Stimulated activated naive CD4-positive, alpha-beta T cell treated with Interleukin-2 at 50 U/mL for 16 hours (primary cell): ENCODE data around the gene WDFY4.

Experiments
- DNase-seq: peaks from one replicate; lab custom pipeline; 2025; lab: John Stamatoyannopoulos, UW

WDFY4 gene

DNA sequence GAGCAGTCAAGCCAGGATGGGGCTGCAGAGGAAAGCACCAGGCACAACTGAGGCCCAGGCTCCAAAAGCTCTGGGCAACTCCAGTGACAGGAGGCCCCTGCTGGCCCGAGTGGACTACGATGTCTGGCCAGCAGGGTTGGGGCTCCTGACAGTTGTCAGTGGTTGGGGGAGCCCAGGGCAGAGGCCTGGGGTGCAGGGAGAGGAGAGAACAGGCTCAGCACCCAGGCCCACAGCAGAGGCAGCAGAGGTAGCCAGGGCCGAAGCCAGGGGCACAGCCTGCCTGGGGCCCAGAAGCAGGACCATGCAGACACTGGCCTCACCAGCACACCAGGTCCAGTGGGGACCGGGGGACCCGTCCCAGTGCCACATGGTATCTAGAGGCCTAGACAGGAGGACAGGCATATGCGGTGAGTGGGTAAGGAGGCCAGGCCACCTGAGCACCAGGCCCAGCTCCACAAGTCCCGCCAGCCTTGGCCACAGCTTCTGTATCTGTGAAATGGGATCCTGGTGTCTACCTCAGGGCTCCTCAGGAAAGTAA lies 301.0 kb downstream of the WDFY4 start:
- DNase-seq: no peak

DNA sequence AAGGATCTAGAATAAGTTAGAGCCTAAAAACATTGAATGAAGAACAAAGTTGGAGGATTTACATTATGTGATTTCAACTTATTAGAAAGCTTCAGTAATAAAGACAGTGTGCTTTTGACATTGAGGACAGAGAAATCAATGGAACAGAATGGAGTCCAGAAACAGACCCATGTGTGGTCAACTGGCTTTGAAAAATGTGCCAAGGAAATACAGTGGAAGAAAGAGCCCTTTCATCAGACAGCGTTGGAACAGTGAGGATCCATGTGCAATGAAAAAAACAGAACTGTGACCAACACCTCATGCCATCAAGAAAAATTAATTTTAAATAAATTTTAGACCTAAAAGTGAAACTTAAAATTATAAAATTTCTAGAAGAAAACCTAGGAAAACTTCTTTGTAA lies 305.6 kb downstream of the WDFY4 start:
- DNase-seq: no peak

DNA sequence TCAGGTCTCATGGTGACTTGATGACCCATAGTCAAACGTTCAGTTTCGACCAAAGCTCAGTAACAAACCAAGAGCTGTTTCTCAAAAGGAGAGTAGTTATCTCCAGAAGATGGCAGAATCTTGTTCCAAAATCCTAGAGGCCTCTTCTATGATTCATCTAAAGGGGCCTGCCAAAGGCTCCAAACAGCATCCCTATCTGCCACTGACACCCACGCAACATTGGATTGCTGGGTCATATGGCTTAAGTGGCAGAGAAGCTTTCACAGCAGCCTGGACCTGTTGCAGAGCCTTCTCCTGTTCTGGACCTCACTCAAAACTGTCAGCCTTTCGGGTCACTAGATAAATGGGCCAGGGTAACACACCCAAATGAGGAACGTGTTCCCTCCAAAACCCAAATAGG lies 309.0 kb downstream of the WDFY4 start:
- no peak for DNase-seq

DNA sequence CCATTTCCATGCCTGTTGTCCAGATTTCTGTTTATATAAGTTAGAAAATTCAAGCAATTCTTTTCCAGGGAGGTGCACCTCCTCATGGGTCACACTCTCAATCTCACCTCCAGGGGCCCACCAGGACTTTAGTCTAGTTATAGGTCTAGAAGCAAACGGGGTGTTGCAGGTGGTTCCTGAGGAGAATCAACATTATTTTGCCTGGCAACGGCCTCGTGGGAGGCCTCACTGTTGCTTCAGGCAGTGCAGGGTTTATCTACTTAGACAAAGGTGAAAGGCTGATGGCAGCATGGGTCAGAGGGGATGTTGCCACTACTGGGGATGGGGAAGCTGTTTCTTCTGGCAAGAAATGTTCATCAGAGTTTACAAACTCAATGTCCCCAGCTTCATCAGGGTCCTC lies 311.7 kb downstream of the WDFY4 start:
- no peak for DNase-seq

DNA sequence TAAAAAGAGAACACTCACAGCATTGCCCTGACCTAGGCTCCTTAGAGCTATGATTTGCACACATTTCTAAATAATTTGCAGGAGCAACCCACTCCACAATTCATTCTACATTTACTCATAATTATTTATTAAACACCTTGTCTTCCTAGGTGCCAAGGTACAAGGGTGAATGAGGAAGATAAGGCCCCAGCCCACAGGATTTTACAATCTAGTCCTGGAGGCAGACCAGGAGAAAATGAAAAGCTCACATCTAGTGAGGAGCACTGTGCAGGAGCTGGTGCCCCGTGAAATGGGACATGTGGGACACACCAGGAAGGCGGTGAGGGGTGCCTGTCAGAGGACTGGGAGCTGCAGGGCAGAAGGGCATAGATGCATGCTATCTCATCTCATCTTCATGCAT lies 314.7 kb downstream of the WDFY4 start:
- no peak for DNase-seq

DNA sequence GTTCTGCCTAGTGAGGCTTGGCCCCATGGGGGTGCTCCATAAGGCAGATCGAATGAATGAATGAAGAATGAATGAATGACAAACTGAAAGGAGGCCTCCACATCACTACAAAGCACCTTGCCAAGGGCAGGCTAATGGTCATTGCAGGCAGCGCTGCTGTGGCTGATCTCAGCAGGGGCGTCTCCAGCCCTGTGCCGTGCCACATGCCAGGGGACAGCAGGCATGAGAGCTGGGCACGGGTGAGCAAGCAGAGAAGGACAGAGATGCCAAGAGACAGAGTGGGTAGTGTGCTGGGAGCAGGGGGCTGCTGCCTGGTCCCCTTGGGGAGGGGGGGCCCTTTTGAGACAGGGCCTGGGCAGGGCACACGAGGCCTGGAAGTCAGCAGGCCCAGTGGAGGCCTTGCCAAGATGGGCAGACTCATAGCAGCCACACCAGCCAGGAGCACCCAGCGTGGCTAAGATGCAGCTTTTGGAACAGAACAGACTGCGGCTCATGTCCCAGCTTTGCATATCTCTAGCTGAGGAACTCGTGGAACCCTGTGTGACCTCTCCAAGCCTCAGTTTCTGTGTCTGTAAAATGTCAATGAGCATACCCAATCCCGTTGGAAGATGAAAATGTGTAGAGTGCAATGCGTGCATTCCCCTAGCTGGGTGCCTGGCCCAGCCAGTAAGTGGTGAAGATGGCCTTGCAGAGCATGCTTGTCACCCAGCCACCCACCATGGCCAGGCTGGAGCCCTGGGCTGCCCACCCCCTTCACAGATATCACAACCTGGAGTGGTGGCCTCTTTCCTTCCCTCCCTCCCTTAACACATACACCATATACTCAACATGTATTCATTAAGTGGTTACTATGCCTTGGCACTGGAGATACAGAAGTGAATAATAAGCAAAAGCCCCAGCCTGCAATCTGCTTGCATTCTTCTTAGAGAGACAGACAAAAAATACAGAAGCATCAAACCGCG lies 316.0 kb downstream of the WDFY4 start:
- no peak for DNase-seq

DNA sequence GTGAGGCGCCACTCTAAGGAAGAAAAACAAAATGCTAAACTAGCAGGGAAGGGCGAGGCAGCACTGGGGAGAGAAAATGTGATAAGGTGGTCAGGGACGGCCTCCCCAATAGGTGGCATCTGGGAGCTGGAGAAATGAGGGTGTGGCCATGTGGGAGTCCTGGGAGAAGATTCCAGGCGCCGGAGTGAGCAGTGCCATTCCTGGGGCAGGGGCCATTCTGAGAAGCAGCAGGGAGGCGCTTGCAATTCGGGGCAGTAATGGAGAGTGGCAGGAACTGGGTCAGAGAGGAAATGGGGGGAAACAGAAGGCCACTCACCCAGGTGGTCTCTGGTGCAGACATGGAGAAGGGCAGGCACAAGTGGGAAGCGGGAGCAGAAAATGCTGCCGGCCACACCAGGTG lies 316.7 kb downstream of the WDFY4 start:
- DNase-seq: no peak

DNA sequence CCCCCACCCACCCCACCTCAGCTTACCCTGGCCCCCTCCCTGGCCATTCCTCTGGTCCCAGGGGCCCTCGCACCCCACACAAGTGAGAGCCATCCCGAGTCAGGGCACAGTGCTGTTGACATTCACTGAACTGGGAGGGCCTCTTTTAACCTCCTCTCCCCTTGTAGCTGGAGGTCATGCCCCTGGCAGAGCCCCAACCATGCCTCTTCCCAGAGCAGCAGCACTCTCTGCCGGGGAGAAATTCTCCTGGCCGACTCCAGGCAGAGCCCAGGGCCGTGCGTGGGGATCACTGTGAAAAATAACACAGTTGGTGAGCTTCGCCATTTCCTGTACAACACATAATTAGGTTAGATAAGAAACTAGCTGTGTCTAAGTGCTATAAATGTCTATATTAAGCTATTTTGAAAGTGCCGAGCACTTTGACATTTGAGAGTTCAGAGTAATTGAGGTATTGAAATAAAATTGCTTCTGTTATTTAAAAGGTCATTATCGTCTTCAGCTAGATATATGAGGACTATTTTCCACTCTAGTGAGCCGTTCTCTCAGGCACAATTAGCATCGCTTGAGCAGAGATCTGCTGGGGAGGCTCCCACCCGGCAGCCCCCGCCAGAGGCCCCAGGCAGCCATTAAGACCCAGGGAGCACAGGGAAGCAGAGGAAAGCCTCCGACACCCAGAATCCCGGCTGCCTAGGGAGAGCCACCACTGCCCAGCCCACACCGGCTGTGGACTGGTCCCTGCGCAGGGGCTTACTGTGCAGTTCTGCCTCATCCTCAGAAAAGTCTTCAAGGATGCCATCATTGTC lies 317.4 kb downstream of the WDFY4 start:
- DNase-seq: no peak

DNA sequence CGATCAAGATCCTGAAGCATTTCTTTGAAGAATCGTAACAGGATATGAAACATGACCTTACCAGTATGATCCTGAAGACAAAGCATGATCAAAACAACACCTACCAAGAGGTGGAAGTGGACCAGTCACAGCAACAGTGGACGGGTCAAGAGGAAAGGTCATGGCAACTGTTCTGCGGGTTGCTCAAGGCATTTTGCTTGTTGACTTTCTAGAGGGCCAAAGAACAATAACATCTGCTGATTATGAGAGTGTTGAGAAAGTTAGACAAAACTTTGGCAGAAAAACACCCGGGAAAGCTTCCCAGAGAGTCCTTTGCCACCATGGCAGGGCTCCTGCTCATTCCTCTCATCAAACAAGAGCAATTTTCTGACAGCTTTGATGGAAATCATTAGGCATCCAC lies 320.6 kb downstream of the WDFY4 start:
- no peak for DNase-seq

DNA sequence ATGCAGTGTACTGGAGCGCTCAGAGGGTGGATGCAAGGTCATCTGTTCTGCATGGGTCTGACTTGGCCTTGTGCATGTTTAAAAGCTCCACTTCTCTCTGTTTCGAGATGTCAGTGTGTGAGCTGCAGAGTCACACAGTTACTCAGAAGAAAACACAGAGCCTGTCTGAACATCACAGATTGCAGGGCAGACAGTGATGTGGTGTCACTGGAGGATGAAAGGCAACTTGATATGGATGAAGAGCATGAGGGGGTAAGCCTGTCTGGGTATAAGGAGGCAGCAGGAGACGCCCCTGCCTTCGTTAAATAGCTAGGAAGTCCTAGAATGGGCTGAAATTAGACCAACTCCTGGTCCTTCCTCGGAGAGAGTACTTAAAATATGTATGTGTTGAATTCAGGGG lies 322.5 kb downstream of the WDFY4 start:
- DNase-seq: no peak

DNA sequence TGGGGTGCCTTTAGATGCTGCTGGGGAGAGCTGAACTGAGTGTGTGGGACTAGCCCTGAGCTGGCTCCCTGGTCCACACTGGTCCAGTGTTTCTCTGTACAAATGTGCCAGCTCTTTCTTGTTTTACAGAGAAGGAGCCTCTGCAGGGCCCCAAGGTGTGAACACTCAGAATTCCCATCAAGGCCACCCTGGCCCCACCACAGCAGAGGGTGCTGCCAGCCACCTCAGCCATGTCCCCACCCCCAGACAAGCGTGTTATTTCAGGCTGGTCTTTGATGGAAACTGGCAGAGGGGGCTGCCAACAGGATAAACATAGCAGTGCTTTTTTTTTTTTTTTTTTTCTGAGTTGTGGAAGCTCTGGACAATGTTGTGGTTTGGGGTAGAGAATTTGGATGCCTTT lies 323.4 kb downstream of the WDFY4 start:
- no peak for DNase-seq

DNA sequence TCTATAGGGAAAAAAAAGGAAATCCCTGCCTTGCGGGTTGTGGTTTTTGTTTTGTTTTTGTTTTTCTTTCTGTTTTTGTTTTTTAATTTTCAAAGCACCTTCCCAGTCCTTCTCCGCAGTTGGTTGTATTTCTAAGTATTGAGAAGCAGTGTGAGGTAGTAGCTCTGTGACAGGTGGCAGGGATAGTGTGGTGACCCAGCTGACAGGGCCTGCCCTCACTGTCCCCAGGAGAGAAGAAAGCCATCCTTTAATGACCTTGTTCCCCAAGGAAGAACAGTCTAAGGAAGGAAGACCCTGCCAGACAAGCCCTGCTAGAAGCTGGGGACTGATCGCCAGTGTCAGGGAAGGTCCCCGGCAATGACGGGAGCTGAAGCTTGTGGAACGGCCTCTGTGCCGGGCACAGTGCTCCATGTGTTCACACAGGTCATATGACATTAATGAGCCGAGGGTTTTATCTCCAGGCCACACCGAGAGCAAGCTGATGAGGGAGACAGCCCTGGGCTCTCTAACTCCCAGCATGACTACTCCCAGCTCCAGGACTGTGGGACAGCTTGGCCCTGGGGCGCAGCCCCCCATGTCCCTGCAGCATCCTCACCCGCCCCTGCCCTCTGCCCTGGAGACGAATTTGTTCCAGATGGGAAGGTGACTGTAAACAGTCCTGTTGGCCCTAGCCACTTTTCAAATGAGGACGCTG lies 324.0 kb downstream of the WDFY4 start:
- DNase-seq: no peak

DNA sequence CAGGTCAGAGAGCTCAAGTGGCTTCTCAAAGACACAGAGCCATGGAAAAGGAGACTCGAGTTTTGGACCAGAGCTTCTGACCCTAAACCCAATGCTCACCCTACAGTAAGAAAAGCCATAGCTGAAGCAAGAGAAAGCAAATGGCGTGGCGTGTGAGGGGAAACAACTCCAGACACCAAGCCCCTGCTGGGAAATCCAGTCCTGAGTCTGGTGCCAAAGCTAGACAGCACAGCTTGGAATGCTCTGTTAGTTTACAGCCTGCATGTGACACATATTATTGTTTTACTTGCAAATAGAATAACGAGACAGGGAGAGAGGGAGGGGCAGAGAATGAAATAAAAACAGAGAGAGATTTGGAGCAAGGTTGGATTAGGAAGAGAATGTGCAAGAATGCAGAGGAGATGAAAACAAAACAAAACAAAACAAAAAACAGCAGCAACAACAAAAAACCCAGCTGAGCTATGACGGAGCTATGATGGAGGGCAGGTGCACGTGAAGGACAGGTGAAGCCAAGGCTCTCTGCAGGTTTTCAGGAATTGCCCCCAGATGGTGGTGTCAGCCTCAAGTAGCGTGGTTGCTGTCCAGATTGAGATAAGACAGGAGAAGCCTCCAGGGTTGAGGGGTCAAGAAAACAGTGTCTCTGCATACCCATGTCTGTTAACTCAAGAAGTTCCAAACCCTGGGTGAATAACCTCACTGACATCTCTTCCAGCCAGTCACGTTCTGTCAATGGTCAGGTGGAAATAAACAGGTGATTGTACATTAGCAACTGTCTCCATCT lies 324.7 kb downstream of the WDFY4 start:
- no peak for DNase-seq

DNA sequence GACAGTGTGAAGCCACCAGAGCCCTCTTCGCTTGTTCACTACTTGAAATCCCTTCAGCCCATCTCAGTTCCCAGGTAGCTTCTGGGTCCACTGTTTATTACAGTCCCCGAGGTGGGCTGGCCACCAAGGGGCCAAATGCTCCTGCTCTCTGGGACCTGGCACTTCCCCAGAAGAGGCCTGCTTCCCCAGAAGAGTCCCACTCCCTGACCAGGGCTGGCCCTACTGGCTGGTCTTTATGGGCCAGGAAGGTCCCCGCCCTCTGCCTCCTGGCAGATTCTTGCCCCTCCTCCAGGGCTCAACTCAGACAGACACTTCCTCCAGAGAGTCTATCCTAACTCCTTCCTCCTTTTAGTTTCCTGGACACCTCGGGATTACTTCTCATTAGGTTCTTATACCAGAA lies 325.6 kb downstream of the WDFY4 start:
- DNase-seq: no peak

DNA sequence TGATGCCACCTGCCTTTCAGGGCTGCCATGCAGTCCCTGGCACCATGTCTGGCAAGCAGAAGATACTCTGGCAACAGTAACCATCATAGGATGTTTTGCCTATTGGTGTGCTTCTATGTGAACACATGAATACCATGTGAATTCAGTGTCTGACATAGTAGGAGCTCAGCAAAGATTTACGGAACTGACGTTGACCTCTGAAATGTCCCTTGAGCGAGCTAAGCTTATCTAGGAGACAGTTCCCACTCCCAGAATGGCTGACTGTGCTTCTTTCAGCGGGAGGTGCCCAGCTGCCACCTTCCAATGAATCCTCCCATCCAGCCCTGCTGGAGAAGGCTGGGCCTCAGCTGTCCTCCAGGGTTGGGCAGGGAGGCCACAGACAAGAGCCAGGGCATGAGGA lies 326.2 kb downstream of the WDFY4 start:
- no peak for DNase-seq

DNA sequence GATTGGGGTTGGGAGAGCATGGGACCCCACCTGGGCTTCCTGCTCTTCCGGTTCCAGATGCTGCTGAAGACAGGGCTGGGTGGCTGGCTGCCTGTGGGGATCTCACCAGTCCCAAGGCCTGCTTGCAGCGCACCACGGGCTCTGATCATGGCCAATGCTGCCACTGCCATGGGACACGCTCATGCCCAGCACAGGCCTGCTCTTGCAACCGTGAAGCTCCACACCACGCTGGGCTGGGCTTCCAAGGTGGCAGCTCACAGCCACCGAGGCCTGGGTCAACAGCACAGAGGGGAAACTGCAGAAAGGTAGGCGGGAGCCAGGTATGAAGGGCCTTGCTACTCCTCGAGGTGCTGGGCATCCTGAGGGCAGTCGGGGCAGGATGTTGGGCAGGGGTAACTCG lies 327.1 kb downstream of the WDFY4 start:
- DNase-seq: no peak

DNA sequence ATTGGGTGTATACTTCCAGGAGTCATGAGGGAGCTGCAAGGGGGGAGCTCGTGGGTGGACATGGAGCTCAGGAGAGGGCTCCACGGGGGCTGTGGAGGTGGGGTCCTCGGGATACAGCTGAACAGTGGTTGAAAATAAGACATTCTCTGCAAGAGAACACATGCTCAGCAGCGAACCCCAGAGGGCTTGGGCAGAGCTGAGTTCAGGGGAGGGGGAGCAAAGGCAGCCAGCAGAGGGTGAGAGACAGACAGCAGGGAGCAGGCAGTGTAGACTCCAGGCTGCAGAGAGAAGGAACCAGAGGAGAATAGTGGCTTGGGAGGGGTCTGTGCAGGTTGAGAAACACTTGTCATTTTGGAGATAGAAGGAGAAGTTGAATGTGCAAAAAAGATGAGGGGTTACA lies 327.9 kb downstream of the WDFY4 start:
- DNase-seq: no peak

DNA sequence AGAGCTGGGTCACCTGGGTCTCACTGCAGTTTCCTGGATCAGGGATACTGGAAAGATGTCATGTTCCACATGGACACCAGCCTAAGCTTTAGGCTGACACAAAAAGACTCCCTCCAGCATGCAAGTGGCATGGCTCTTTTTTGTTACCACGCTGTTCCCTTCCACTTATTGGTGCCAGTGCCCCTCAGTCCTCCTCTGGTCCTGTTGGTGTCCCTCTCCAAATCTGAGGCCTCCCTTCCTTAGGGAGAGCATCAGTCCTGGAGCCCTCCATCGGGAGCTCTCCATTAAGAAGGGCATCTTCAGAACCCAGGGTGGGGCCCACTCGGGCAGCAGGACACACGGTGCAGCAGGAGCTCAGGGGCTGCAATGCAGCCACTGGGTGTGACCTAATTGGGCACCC lies 331.0 kb downstream of the WDFY4 start:
- no peak for DNase-seq

DNA sequence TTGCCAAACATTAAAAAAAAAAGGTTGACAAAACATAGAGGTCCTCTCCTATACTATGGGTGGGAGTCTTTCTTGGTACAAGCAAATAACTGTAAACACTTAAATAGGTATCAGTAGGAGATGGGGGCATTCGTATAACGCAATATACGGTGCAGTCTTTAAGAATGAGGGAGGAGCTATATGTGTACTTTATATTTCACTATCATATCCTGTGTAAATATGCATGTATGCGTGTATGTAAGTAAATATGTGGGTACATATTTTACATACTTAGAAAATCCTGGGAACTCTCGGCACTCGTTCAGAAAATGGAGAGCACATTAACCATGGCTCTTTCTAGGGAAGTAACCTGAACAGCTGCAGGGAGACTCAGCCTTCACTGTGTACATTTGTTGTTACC lies 337.0 kb downstream of the WDFY4 start:
- DNase-seq: no peak

DNA sequence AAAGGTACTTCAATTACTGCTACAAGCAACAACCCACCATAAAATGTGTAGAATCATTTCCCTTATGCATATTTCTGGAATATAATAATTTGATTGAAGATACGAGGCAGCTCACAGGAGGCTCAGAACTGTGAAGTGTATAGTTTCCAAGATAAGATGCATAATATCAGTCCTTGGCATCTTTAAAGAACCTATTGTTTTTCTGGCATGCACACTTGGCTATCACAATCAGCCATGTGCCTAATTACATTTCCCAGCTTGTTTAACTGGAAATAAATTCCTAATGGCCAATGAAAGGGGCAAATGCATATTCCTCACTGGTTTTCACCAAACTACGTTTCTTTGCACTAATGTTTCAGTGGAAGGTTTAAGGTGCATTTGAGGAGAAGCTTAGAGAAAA lies 338.4 kb downstream of the WDFY4 start:
- no peak for DNase-seq

DNA sequence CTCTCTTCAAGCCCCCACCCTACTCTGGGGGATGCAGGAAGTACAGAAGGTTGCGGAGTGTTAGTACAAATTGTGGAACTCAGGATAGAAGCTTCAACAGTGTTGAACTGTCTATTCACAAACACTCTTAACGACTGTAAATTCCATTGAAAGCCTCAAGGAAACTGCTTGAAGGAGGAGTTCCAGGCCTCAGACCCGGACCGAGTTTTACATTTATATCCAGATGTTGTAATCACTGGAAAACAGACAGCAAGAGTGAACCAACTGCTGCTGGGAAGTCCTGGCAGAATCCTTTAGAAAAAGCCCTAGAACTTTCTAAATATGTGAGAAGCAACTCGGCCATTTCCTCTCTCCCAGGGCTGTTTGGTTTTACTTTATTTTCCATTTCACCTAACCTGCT lies 339.1 kb downstream of the WDFY4 start:
- no peak for DNase-seq

DNA sequence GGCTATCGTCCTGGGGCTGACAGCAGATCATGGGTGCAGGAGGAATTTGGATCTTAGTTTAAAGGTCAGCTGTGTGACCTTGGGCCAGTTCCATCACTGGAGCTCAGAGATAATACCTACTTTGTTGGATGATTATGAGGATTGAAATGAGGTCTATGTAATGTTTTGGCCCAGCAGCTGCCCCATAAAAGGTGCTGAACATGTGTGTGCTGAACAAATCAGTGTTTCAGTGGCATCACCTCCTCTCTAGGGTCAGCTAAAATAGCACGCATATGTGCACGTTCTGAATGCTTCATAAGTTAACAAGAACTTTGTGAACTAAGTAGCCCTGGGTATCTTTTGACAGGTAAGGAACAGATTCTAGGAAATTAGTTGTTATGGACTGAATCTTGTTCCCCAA lies 339.8 kb downstream of the WDFY4 start:
- DNase-seq: no peak
